A673 (cell line): Measurements from ENCODE around the gene ZBED6. TPM values are rescaled to one million over a fixed set of nuclear protein-coding genes. Genes with fewer than 3 reads are reported as not detected.

Source experiments
- BruUV-seq: library from RNA; stranded (reverse); fragments of 400-500 nt; replicated peaks from 2 replicates; lab custom pipeline; 2021; lab: Mats Ljungman, UMichigan
- CTCF ChIA-PET: fragments of 300-600 bp; sonication (Branson Sonifier 250); formaldehyde crosslinking; loops from one replicate; lab custom pipeline; 2022; ENCODE audit warnings: antibody characterized with exemption; lab: Charles Lee
- POLR2A ChIA-PET: fragments of 300-600 bp; sonication (Branson Sonifier 250); formaldehyde crosslinking; loops from one replicate; lab custom pipeline; 2022; ENCODE audit warnings: antibody characterized with exemption; ENCODE audit not compliant: low non-redundant PET; lab: Charles Lee
- DNase-seq: peaks from one replicate; pipeline ENCODE4 v3.0.0-alpha.2; 2015; ENCODE audit warnings: low spot score
- H3K27ac ChIP-seq: fragments of 200-600 bp; sonication (generic); 2 replicates; pipeline ENCODE4 v1.5.1; 2016; ENCODE audit warnings: mixed run types, low read depth, mild to moderate bottlenecking, mixed read lengths, antibody characterized with exemption, low read length; ENCODE audit not compliant: poor library complexity, severe bottlenecking
- H3K27me3 ChIP-seq: fragments of 200-600 bp; sonication (generic); replicated peaks from 2 replicates; pipeline ENCODE4 v1.6.1; 2017; ENCODE audit warnings: mixed run types, low read depth, mild to moderate bottlenecking, mixed read lengths, antibody characterized with exemption, low read length; ENCODE audit not compliant: insufficient read depth, poor library complexity
- H3K36me3 ChIP-seq: fragments of 200-600 bp; sonication (generic); 2 replicates; pipeline ENCODE4 v1.6.1; 2016; ENCODE audit warnings: mixed run types, mild to moderate bottlenecking, mixed read lengths, antibody characterized with exemption, low read length; ENCODE audit not compliant: insufficient read depth, poor library complexity, severe bottlenecking
- H3K4me1 ChIP-seq: fragments of 200-600 bp; sonication (generic); 2 replicates; pipeline ENCODE4 v1.6.1; 2017; ENCODE audit warnings: mixed run types, mild to moderate bottlenecking, mixed read lengths, antibody characterized with exemption, low read length; ENCODE audit not compliant: insufficient read depth, poor library complexity, severe bottlenecking
- H3K4me3 ChIP-seq: fragments of 200-600 bp; sonication (generic); 2 replicates; pipeline ENCODE4 v1.5.1; 2016; ENCODE audit warnings: low read depth, mixed run types, mild to moderate bottlenecking, mixed read lengths, low read length; ENCODE audit not compliant: poor library complexity, severe bottlenecking
- H3K9me3 ChIP-seq: fragments of 200-600 bp; sonication (generic); 2 replicates; pipeline ENCODE4 v1.6.1; 2016; ENCODE audit warnings: mixed run types, low read depth, mild to moderate bottlenecking, mixed read lengths, antibody characterized with exemption, low read length; ENCODE audit not compliant: poor library complexity, severe bottlenecking
- CTCF ChIP-seq: fragments of 300-800, 200-600 bp; sonication (generic); conservative IDR thresholded peaks from 2 replicates; pipeline ENCODE4 v1.5.1; 2017; ENCODE audit warnings: low read depth, mild to moderate bottlenecking, antibody characterized with exemption, low read length, moderate library complexity, mixed read lengths
- EZH2 ChIP-seq: fragments of 200-600 bp; sonication (generic); IDR thresholded peaks from 2 replicates; pipeline ENCODE4 v1.6.1; 2017; ENCODE audit warnings: borderline replicate concordance, low read depth, mild to moderate bottlenecking, mixed read lengths, antibody characterized with exemption, low read length; ENCODE audit not compliant: poor library complexity, severe bottlenecking
- intact Hi-C: fragments of 100-400 bp; cut with micrococcal nuclease; formaldehyde crosslinking; loops from one replicate; pipeline ENCODE4 v1.10.0; 2022; ENCODE audit not compliant: unreplicated experiment
- total RNA-seq: library from RNA; stranded (reverse); gene quantifications from 2 replicates; pipeline ENCODE4 v1.2.3, GENCODE V29; 2021

The ZBED6 gene
- total RNA-seq, 1 experiment from 2014 or later = 29.6 TPM

DNA sequence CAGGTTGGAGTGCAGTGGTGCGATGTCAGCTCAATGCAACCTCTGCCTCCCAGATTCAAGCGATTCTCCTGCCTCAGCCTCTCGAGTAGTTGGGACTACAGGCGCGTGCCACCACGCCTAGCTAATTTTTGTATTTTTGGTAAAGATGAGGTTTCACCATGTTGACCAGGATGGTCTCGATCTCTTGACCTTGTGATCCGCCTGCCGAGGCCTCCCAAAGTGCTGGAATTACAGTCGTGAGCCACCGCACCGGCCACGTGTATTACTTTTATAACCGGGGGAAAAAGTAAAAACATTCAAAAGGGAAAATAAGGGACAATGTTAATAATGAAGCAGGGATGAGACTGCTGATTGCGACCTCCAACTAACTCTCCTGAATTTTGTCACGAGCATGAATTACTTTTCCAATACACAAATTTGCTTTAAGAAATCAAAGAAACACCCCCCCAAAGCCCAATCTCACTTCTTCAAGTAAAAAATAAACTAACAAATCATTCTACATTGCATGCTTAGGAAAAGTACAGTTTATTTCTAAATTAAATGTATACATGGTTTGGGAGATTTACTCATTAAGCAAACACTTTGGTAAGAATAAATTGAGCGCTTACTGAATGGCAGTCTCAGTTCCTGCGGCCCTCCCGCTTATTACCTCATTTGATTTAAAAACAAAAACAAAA, 521 bp upstream of the ZBED6 start:
- peak overlapping the region; percentile 94 for H3K27ac ChIP-seq
- DNase-seq = no peak

GRCh38 chr1:203796236-203796605, 798 bp downstream of the ZBED6 start:
- Histone ChIP-seq H3K36me3 (peaks cover 32% of the 10 kb centered on the region), H3K9me3 (no peaks in the 10 kb centered on the region), H3K4me1 (peaks cover 41% of the 10 kb centered on the region), H3K27ac (peak overlapping the region; percentile 94), H3K4me3 (peak overlapping the region; percentile 69), H3K27me3 (no peaks in the 10 kb centered on the region)
- POLR2A ChIA-PET = no interaction called here
- TF ChIP-seq EZH2 (no peak), CTCF (no peak)
- BruUV-seq = no TSS peak
- intact Hi-C loops = no loop called here
- CTCF ChIA-PET = no interaction called here
- peak; percentile 68 for DNase-seq

More for the DNA sequence above, 521 bp upstream of the ZBED6 start:
- ChIA-PET CTCF (no interaction called here), POLR2A (interaction anchor here (0.7 kb wide), 1 partner anchor 172 kb away, joined by 13 read pairs; no protein-coding TSS in a partner anchor)
- H3K4me1 ChIP-seq = peaks cover 28% of the 10 kb centered on the region
- BruUV-seq = TSS peak; percentile 94
- H3K27me3 ChIP-seq = no peaks in the 10 kb centered on the region
- peaks cover 32% of the 10 kb centered on the region for H3K36me3 ChIP-seq
- intact Hi-C loops = no loop called here
- TF ChIP-seq CTCF = no peak
- TF ChIP-seq EZH2 = no peak
- peak overlapping the region; percentile 69 for H3K4me3 ChIP-seq
- H3K9me3 ChIP-seq = no peaks in the 10 kb centered on the region

GRCh38 chr1:203797216-203797615, 1.8 kb downstream of the ZBED6 start:
- Histone ChIP-seq H3K27me3 (no peaks in the 10 kb centered on the region), H3K4me1 (peaks cover 50% of the 10 kb centered on the region), H3K9me3 (no peaks in the 10 kb centered on the region), H3K4me3 (peak overlapping the region; percentile 69), H3K36me3 (peaks cover 32% of the 10 kb centered on the region), H3K27ac (peak overlapping the region; percentile 94)
- intact Hi-C loops = no loop called here
- DNase-seq = no peak
- TF ChIP-seq EZH2 (no peak), CTCF (no peak)
- POLR2A ChIA-PET = no interaction called here
- BruUV-seq = no TSS peak
- CTCF ChIA-PET = no interaction called here
